Measurements from ENCODE around the gene CBLN1.

The CBLN1 gene

GRCh38 chr16:49262501-49262900 is 19.1 kb downstream of the CBLN1 start:
- no peak overlapping the region for H4K91ac ChIP-seq (ENCODE audit: low read depth, low read length, poor library complexity)
- H3K18ac ChIP-seq (ENCODE audit: low read length) = no peak overlapping the region
- H2BK12ac ChIP-seq (ENCODE audit: low read length) = no peak overlapping the region
- H4K8ac ChIP-seq (ENCODE audit: low read depth, low read length) = no peak overlapping the region
- H3K36me3 ChIP-seq (replicated peaks in 1 of 2; ENCODE audit: control insufficient read depth in 2 of 2, insufficient read depth in 2 of 2, low read length in 2 of 2) = no peaks in the 10 kb centered on the region
- H3K14ac ChIP-seq (ENCODE audit: low read length) = no peak overlapping the region
- DNase-seq (ENCODE audit: low spot score) = no peak
- H3K4me3 ChIP-seq (ENCODE audit: low read length in 2 of 2) = no peak overlapping the region
- H2AFZ ChIP-seq (ENCODE audit: low read length) = no peak overlapping the region
- no CpG with 5 or more reads among the region's 5 CpGs for WGBS, 2 donors (ENCODE audit: extremely low coverage in 2 of 2, insufficient read length in 2 of 2, insufficient replicate concordance in 1 of 2)
- H2BK5ac ChIP-seq (ENCODE audit: low read length) = no peak overlapping the region
- no peak overlapping the region for H3K9ac ChIP-seq (ENCODE audit: low read depth, low read length, poor library complexity)
- H3K4me1 ChIP-seq (ENCODE audit: control insufficient read depth in 2 of 2, insufficient read depth in 1 of 2, low read depth in 1 of 2, low read length in 2 of 2) = no peaks in the 10 kb centered on the region
- H3K27ac ChIP-seq (replicated peaks; ENCODE audit: low read length) = no peak overlapping the region
- no peaks in the 10 kb centered on the region for H3K27me3 ChIP-seq (ENCODE audit: control insufficient read depth in 3 of 3, insufficient read depth in 3 of 3, low read depth in 1 of 3, low read length in 3 of 3)
- H2BK120ac ChIP-seq (ENCODE audit: low read depth, low read length) = no peak overlapping the region
- H2AK5ac ChIP-seq (ENCODE audit: low read depth, low read length) = no peak overlapping the region
- no peaks in the 10 kb centered on the region for H3K9me3 ChIP-seq (replicated peaks in 1 of 2; ENCODE audit: control insufficient read depth in 2 of 2, insufficient read depth in 1 of 2, low read depth in 1 of 2, low read length in 2 of 2)
- H3K23ac ChIP-seq (ENCODE audit: low read depth, low read length, poor library complexity) = no peak overlapping the region
- no peak overlapping the region for H3K4ac ChIP-seq (ENCODE audit: low read length)
- no peak overlapping the region for H3K4me2 ChIP-seq (ENCODE audit: insufficient read depth, low read length, poor library complexity, severe bottlenecking)
- H3K79me1 ChIP-seq (ENCODE audit: low read depth, low read length) = no peaks in the 10 kb centered on the region
- no peak overlapping the region for H2BK15ac ChIP-seq (ENCODE audit: low read length)

- Histone ChIP-seq H3K4me2 (ENCODE audit: insufficient read depth, low read length, poor library complexity, severe bottlenecking) (no peak overlapping the region), H3K79me1 (ENCODE audit: low read depth, low read length) (no peaks in the 10 kb centered on the region), H3K9ac (ENCODE audit: low read depth, low read length, poor library complexity) (no peak overlapping the region), H2BK120ac (ENCODE audit: low read depth, low read length) (no peak overlapping the region), H3K9me3 (replicated peaks in 1 of 2; ENCODE audit: control insufficient read depth in 2 of 2, insufficient read depth in 1 of 2, low read depth in 1 of 2, low read length in 2 of 2) (no peaks in the 10 kb centered on the region), H4K8ac (ENCODE audit: low read depth, low read length) (no peak overlapping the region), H3K27me3 (ENCODE audit: control insufficient read depth in 3 of 3, insufficient read depth in 3 of 3, low read depth in 1 of 3, low read length in 3 of 3) (no peaks in the 10 kb centered on the region), H2AK5ac (ENCODE audit: low read depth, low read length) (no peak overlapping the region), H2BK12ac (ENCODE audit: low read length) (no peak overlapping the region), H3K18ac (ENCODE audit: low read length) (no peak overlapping the region), H2AFZ (ENCODE audit: low read length) (no peak overlapping the region), H3K4ac (ENCODE audit: low read length) (no peak overlapping the region), H3K14ac (ENCODE audit: low read length) (no peak overlapping the region), H3K4me1 (ENCODE audit: control insufficient read depth in 2 of 2, insufficient read depth in 1 of 2, low read depth in 1 of 2, low read length in 2 of 2) (no peaks in the 10 kb centered on the region), H3K36me3 (replicated peaks in 1 of 2; ENCODE audit: control insufficient read depth in 2 of 2, insufficient read depth in 2 of 2, low read length in 2 of 2) (no peaks in the 10 kb centered on the region), H4K91ac (ENCODE audit: low read depth, low read length, poor library complexity) (no peak overlapping the region), H3K27ac (replicated peaks; ENCODE audit: low read length) (no peak overlapping the region), H2BK5ac (ENCODE audit: low read length) (no peak overlapping the region), H3K23ac (ENCODE audit: low read depth, low read length, poor library complexity) (no peak overlapping the region), H2BK15ac (ENCODE audit: low read length) (no peak overlapping the region), H3K4me3 (ENCODE audit: low read length in 2 of 2) (peak overlapping the region in 1 of 2 donors; percentile 40)
- no peak for DNase-seq (ENCODE audit: low spot score)
Measured at GRCh38 chr16:49261930-49262329, 19.7 kb downstream of the CBLN1 start.

GRCh38 chr16:49260956-49261530 is 20.6 kb downstream of the CBLN1 start:
- Histone ChIP-seq H3K79me1 (ENCODE audit: low read depth, low read length) (no peaks in the 10 kb centered on the region), H3K27me3 (ENCODE audit: control insufficient read depth in 3 of 3, insufficient read depth in 3 of 3, low read depth in 1 of 3, low read length in 3 of 3) (no peaks in the 10 kb centered on the region), H3K36me3 (replicated peaks in 1 of 2; ENCODE audit: control insufficient read depth in 2 of 2, insufficient read depth in 2 of 2, low read length in 2 of 2) (no peaks in the 10 kb centered on the region), H3K4me2 (ENCODE audit: insufficient read depth, low read length, poor library complexity, severe bottlenecking) (no peak overlapping the region), H3K23ac (ENCODE audit: low read depth, low read length, poor library complexity) (no peak overlapping the region), H4K8ac (ENCODE audit: low read depth, low read length) (no peak overlapping the region), H2BK15ac (ENCODE audit: low read length) (no peak overlapping the region), H3K9me3 (replicated peaks in 1 of 2; ENCODE audit: control insufficient read depth in 2 of 2, insufficient read depth in 1 of 2, low read depth in 1 of 2, low read length in 2 of 2) (no peaks in the 10 kb centered on the region), H3K9ac (ENCODE audit: low read depth, low read length, poor library complexity) (no peak overlapping the region), H3K4ac (ENCODE audit: low read length) (no peak overlapping the region), H3K4me1 (ENCODE audit: control insufficient read depth in 2 of 2, insufficient read depth in 1 of 2, low read depth in 1 of 2, low read length in 2 of 2) (no peaks in the 10 kb centered on the region), H3K27ac (replicated peaks; ENCODE audit: low read length) (no peak overlapping the region), H2BK120ac (ENCODE audit: low read depth, low read length) (no peak overlapping the region), H2BK12ac (ENCODE audit: low read length) (no peak overlapping the region), H3K18ac (ENCODE audit: low read length) (no peak overlapping the region), H3K14ac (ENCODE audit: low read length) (no peak overlapping the region), H2BK5ac (ENCODE audit: low read length) (no peak overlapping the region), H2AFZ (ENCODE audit: low read length) (no peak overlapping the region), H2AK5ac (ENCODE audit: low read depth, low read length) (no peak overlapping the region), H3K4me3 (ENCODE audit: low read length in 2 of 2) (peak overlapping the region in 1 of 2 donors; percentile 52), H4K91ac (ENCODE audit: low read depth, low read length, poor library complexity) (no peak overlapping the region)
- DNase-seq (ENCODE audit: low spot score) = no peak
- WGBS, 2 donors (ENCODE audit: extremely low coverage in 2 of 2, insufficient read length in 2 of 2, insufficient replicate concordance in 1 of 2) = no CpG with 5 or more reads among the region's 8 CpGs

GRCh38 chr16:49260253-49260652 is 21.4 kb downstream of the CBLN1 start:
- Histone ChIP-seq H3K23ac (ENCODE audit: low read depth, low read length, poor library complexity) (no peak overlapping the region), H3K9me3 (replicated peaks in 1 of 2; ENCODE audit: control insufficient read depth in 2 of 2, insufficient read depth in 1 of 2, low read depth in 1 of 2, low read length in 2 of 2) (no peaks in the 10 kb centered on the region), H2BK15ac (ENCODE audit: low read length) (no peak overlapping the region), H3K27me3 (ENCODE audit: control insufficient read depth in 3 of 3, insufficient read depth in 3 of 3, low read depth in 1 of 3, low read length in 3 of 3) (no peaks in the 10 kb centered on the region), H2BK12ac (ENCODE audit: low read length) (no peak overlapping the region), H2AFZ (ENCODE audit: low read length) (no peak overlapping the region), H3K18ac (ENCODE audit: low read length) (no peak overlapping the region), H3K14ac (ENCODE audit: low read length) (no peak overlapping the region), H3K4me3 (ENCODE audit: low read length in 2 of 2) (no peak overlapping the region), H3K27ac (replicated peaks; ENCODE audit: low read length) (no peak overlapping the region), H3K4ac (ENCODE audit: low read length) (no peak overlapping the region), H2AK5ac (ENCODE audit: low read depth, low read length) (no peak overlapping the region), H3K9ac (ENCODE audit: low read depth, low read length, poor library complexity) (no peak overlapping the region), H4K8ac (ENCODE audit: low read depth, low read length) (no peak overlapping the region), H3K4me1 (ENCODE audit: control insufficient read depth in 2 of 2, insufficient read depth in 1 of 2, low read depth in 1 of 2, low read length in 2 of 2) (no peaks in the 10 kb centered on the region), H3K36me3 (replicated peaks in 1 of 2; ENCODE audit: control insufficient read depth in 2 of 2, insufficient read depth in 2 of 2, low read length in 2 of 2) (no peaks in the 10 kb centered on the region), H4K91ac (ENCODE audit: low read depth, low read length, poor library complexity) (no peak overlapping the region), H3K4me2 (ENCODE audit: insufficient read depth, low read length, poor library complexity, severe bottlenecking) (no peak overlapping the region), H3K79me1 (ENCODE audit: low read depth, low read length) (no peaks in the 10 kb centered on the region), H2BK5ac (ENCODE audit: low read length) (no peak overlapping the region), H2BK120ac (ENCODE audit: low read depth, low read length) (no peak overlapping the region)
- WGBS, 2 donors (ENCODE audit: extremely low coverage in 2 of 2, insufficient read length in 2 of 2, insufficient replicate concordance in 1 of 2) = no CpG with 5 or more reads among the region's 3 CpGs
- DNase-seq (ENCODE audit: low spot score) = no peak

All from neuronal stem cell (in vitro differentiated cells).